Osteocyte (in vitro differentiated cells): Measurements from ENCODE around the gene SNPH. TPM values are rescaled to one million over a fixed set of nuclear protein-coding genes. Genes with fewer than 3 reads are reported as not detected.

ENCODE experiments used
- DNase-seq: peaks from one replicate; pipeline ENCODE4 v3.0.0; 2021; ENCODE audit warnings: mixed read lengths; ENCODE audit not compliant: unreplicated experiment; ENCODE audit errors: extremely low spot score
- H3K27ac Mint-ChIP-seq: one replicate; pipeline ENCODE4 v1.8.0; 2021; ENCODE audit warnings: mild to moderate bottlenecking, mixed read lengths; ENCODE audit not compliant: unreplicated experiment
- H3K27me3 Mint-ChIP-seq: one replicate; pipeline ENCODE4 v1.8.0; 2021; ENCODE audit warnings: mixed read lengths; ENCODE audit not compliant: unreplicated experiment
- H3K36me3 Mint-ChIP-seq: one replicate; pipeline ENCODE4 v1.8.0; 2021; ENCODE audit warnings: mixed read lengths; ENCODE audit not compliant: unreplicated experiment
- H3K4me1 Mint-ChIP-seq: one replicate; pipeline ENCODE4 v1.8.0; 2021; ENCODE audit warnings: mixed read lengths; ENCODE audit not compliant: unreplicated experiment
- H3K4me3 Mint-ChIP-seq: one replicate; pipeline ENCODE4 v1.8.0; 2021; ENCODE audit warnings: mild to moderate bottlenecking, moderate library complexity, mixed read lengths; ENCODE audit not compliant: unreplicated experiment
- H3K9me3 Mint-ChIP-seq: one replicate; pipeline ENCODE4 v1.8.0; 2021; ENCODE audit warnings: mixed read lengths; ENCODE audit not compliant: unreplicated experiment
- CTCF ChIP-seq: fragments of 200-600 bp; sonication (generic); IDR thresholded peaks from 2 replicates; pipeline ENCODE4 v1.5.0; 2021; ENCODE audit warnings: antibody characterized with exemption, mild to moderate bottlenecking, moderate library complexity
- total RNA-seq: library from RNA; stranded (reverse); gene quantifications from 2 replicates; pipeline ENCODE4 v1.2.1, GENCODE V29; 2021

Gene SNPH
- total RNA-seq, 1 donor from 2014 or later, result 8.9 TPM

DNA sequence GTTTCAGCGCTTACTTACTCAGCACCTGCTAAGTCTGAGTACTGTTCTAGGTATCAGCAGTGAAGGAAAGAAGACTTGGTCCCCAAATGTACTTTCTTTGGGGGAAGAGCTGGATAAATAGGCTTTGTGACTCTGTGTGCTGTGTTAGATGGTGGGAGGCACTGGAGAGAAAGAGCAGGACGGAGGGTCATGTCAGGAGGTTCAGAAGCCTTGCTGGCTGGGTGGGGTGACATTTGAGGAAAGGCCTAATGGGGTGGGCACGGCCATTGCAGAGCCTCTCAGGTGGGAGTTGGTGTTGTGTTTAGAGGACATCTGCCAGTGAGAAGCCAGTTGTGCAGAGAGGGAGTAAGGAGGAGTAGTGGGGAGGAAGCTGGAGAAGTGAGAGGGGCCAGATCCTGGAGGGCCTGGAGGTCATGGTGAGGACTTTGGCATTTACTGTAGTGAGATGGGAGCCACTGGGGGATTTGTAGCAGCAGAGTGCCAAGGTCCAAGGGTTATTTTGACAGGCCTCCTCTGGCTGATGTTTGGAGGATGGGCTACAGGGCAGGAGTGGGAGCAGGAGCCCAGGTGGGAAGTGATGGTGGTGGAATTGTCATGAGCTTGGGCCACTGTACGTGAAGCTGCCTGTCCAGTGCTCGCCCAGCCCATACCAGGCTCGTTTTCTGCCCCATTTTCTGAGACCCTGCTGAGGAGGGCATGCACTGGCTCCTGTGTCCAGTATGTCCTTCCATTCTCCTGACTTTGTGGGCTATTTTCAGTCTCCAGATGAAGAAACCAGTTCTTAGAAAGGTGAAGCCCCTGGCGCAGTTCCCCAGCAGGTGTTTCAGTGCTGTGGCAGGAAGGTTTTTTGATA lies 62.0 kb downstream of the SNPH start:
- Mint-ChIP-seq H3K9me3 (no peaks in the 10 kb centered on the region), H3K27ac (peak overlapping the region; percentile 52), H3K4me3 (no peak overlapping the region), H3K36me3 (peaks cover 2% of the 10 kb centered on the region), H3K4me1 (peaks cover 8% of the 10 kb centered on the region), H3K27me3 (no peaks in the 10 kb centered on the region)
- DNase-seq, result peak; percentile 73
- no peak for TF ChIP-seq CTCF

- Mint-ChIP-seq H3K4me1 (peaks cover 8% of the 10 kb centered on the region), H3K4me3 (no peak within 1 kb of the TSS), H3K27me3 (no peaks in the 10 kb centered on the region), H3K36me3 (peaks cover 4% of the 10 kb centered on the region), H3K9me3 (no peaks in the 10 kb centered on the region), H3K27ac (peak within 1 kb of the TSS; percentile 52)
- peak; percentile 79 for DNase-seq
- no peak for TF ChIP-seq CTCF
These were observed 62.7 kb downstream of the SNPH start, which contains the start of gene SDCBP2 for GRCh38 chr20:1328680-1329330. Gene SDCBP2, minus strand, starts transcription at chr20:1329139. Its CDS starts 8,723 bp downstream, at chr20:1320416.

DNA sequence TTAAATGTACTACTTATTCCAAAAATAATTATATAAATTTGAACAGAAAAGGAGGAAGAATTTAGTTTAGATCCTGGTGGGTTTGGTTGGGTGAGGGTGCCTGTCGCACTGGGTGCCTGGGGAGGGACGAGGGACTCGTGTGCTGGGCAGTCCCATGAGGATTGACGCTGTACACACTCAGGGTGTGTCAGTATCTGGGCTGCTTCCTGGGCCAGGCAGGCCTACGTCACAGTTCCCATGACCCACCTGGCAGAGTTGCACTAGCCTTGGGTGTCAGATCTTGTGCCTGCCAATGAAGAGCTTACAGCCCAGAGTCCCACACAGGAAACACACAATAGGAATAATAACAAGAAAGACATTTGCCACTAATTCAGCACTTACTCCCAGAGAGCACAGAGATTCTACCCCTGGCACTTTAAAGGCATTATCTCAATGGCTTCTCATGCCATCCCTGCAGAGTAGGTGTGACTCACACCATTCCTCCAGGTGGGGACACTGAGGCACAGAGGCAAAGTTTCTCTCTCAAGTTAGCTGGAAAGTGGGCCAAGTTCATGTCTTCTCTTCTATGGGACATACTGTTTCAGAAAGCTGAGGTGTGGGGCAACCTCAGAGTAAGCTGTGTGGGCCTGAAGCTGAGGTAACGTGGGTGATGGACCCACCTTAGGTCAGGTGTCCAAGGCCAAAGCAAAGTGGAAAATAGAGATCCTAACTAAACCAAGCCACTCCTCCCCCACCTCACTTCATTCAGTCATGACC lies 64.2 kb downstream of the SNPH start:
- Mint-ChIP-seq H3K36me3 (peaks cover 5% of the 10 kb centered on the region), H3K4me1 (peaks cover 8% of the 10 kb centered on the region), H3K27ac (no peak overlapping the region), H3K27me3 (no peaks in the 10 kb centered on the region), H3K9me3 (no peaks in the 10 kb centered on the region), H3K4me3 (no peak overlapping the region)
- no peak for TF ChIP-seq CTCF
- peak; percentile 64 for DNase-seq

- no peak for TF ChIP-seq CTCF
These were observed 65.0 kb downstream of the SNPH start for GRCh38 chr20:1331101-1331500.

More at GRCh38 chr20:1331101-1331500, 65.0 kb downstream of the SNPH start:
- peak; percentile 75 for DNase-seq
- Mint-ChIP-seq H3K9me3 (no peaks in the 10 kb centered on the region), H3K4me1 (peaks cover 8% of the 10 kb centered on the region), H3K27me3 (no peaks in the 10 kb centered on the region), H3K27ac (no peak overlapping the region), H3K4me3 (no peak overlapping the region), H3K36me3 (peaks cover 5% of the 10 kb centered on the region)
